Testis (tissue), 3 donors: ENCODE results near the gene SLC34A3. TPM values are rescaled to one million over a fixed set of nuclear protein-coding genes. Genes with fewer than 3 reads are reported as not detected.

ENCODE experiments used
- DNase-seq: peaks from one replicate; pipeline ENCODE4 v3.0.0-alpha.2; 2019
- H3K27ac ChIP-seq, 2 donors: fragments of 200-600 bp; sonication (generic); one replicate each; pipeline ENCODE4 v1.5.1; 2019
- H3K27me3 ChIP-seq: fragments of 200-600 bp; sonication (generic); one replicate; pipeline ENCODE4 v1.5.1; 2019
- H3K36me3 ChIP-seq: fragments of 200-600 bp; sonication (generic); one replicate; pipeline ENCODE4 v1.5.1; 2017; ENCODE audit warnings: low read depth; ENCODE audit errors: missing control alignments
- H3K4me1 ChIP-seq: fragments of 200-600 bp; sonication (generic); one replicate; pipeline ENCODE4 v1.5.1; 2019
- H3K4me3 ChIP-seq, 2 donors: fragments of 200-600 bp; sonication (generic); one replicate each; pipeline ENCODE4 v1.5.1; 2017 to 2019
- H3K9me3 ChIP-seq: fragments of 200-600 bp; sonication (generic); one replicate; pipeline ENCODE4 v1.5.1; 2017
- CTCF ChIP-seq, 3 experiments: fragments of 450-650 bp in 2 of 3; fragments of 200-600 bp in 1 of 3; sonication (generic) in 1 of 3; IDR thresholded peaks; one replicate each; pipeline ENCODE4 v1.5.1; 2016 to 2019; ENCODE audit warnings: antibody characterized with exemption in 3 of 3, mild to moderate bottlenecking in 2 of 3, moderate library complexity in 1 of 3
- POLR2A ChIP-seq: fragments of 450-650 bp; IDR thresholded peaks from one replicate; pipeline ENCODE4 v1.6.1; 2017; ENCODE audit warnings: antibody characterized with exemption, mild to moderate bottlenecking, moderate library complexity
- WGBS, 2 donors: methylation state at CpG; one replicate each; pipeline ENCODE4 v1.1.5; 2018; 5-methylcytosine and 5-hydroxymethylcytosine counted together
- intact Hi-C: fragments of 100-400 bp; cut with DNase I; formaldehyde crosslinking; loops from one replicate; pipeline ENCODE4 v1.15.1; 2023; ENCODE audit warnings: low total_unique reads
- polyA plus RNA-seq: library from polyadenylated mRNA; stranded (reverse); fragments of 350-450 nt; fragmentation: Illumina TruSeq; extraction: RNeasy Lipid Tissue Mini Kit (QIAGEN cat#74804); gene quantifications from one replicate; pipeline ENCODE4 v1.2.3, GENCODE V29; 2014; ENCODE audit warnings: low read depth, low replicate concordance; ENCODE audit not compliant: insufficient read depth
- total RNA-seq, 2 donors: library from RNA; depleted of rRNA; stranded (reverse); fragments of >200 nt; gene quantifications; one replicate each; pipeline ENCODE4 v1.2.3, GENCODE V29; 2016

Gene SLC34A3
- total and polyA plus RNA-seq, 3 donors from 2014 or later: 0.15 to 0.25 (median 0.24) TPM

GRCh38 chr9:137225699-137226331 is 4.9 kb upstream of the SLC34A3 start:
- WGBS, 2 donors: 81 to 93% methylated on average over 6 to 21 of the region's 21 CpGs
- Histone ChIP-seq H3K9me3 (no peaks in the 10 kb centered on the region), H3K4me1 (peaks cover 28% of the 10 kb centered on the region), H3K27me3 (no peaks in the 10 kb centered on the region), H3K27ac (no peak overlapping the region), H3K4me3 (no peak overlapping the region), H3K36me3 (no peaks in the 10 kb centered on the region)
- DNase-seq: no peak
- intact Hi-C loops: loop anchor here (10.0 kb wide), 1 partner anchor 111 kb away; the partner anchor contains the start of gene DPP7
- TF ChIP-seq CTCF (IDR thresholded peaks at IDR 0.05): no peak
- no peak for TF ChIP-seq POLR2A

- no peaks in the 10 kb centered on the region for H3K9me3 ChIP-seq
- H3K4me3 ChIP-seq: no peak overlapping the region
- H3K4me1 ChIP-seq: peaks cover 26% of the 10 kb centered on the region
- TF ChIP-seq POLR2A (no peak), CTCF (IDR thresholded peaks at IDR 0.05) (no peak)
- no peak overlapping the region for H3K27ac ChIP-seq
- intact Hi-C loops: loop anchor here (10.0 kb wide), 1 partner anchor 112 kb away; the partner anchor contains the start of gene DPP7
- no peaks in the 10 kb centered on the region for H3K36me3 ChIP-seq
- no peak for DNase-seq
- WGBS, 2 donors: 73 to 77% methylated on average over 10 to 18 of the region's 18 CpGs
- H3K27me3 ChIP-seq: no peaks in the 10 kb centered on the region
These were observed 4.2 kb upstream of the SLC34A3 start for GRCh38 chr9:137226338-137227053.

GRCh38 chr9:137227054-137227852 is 3.4 kb upstream of the SLC34A3 start, which contains the start of gene RNF224:
Gene RNF224 (plus strand): TSS chr9:137227502. CDS start chr9:137228336, 834 bp downstream.
- TF ChIP-seq CTCF (IDR thresholded peaks at IDR 0.05) (peak; percentile 80 to 88 (median 80)), POLR2A (no peak)
- no peak within 1 kb of the TSS for H3K27ac ChIP-seq
- H3K4me1 ChIP-seq: peaks cover 24% of the 10 kb centered on the region
- H3K36me3 ChIP-seq: no peaks in the 10 kb centered on the region
- H3K9me3 ChIP-seq: no peaks in the 10 kb centered on the region
- peak; percentile 79 for DNase-seq
- no peaks in the 10 kb centered on the region for H3K27me3 ChIP-seq
- H3K4me3 ChIP-seq: no peak within 1 kb of the TSS
- 34 to 40% methylated on average over 2 to 22 of the region's 25 CpGs for WGBS, 2 donors
- intact Hi-C loops: loop anchor here (10.0 kb wide), 1 partner anchor 112 kb away; the partner anchor contains the start of gene DPP7

DNA sequence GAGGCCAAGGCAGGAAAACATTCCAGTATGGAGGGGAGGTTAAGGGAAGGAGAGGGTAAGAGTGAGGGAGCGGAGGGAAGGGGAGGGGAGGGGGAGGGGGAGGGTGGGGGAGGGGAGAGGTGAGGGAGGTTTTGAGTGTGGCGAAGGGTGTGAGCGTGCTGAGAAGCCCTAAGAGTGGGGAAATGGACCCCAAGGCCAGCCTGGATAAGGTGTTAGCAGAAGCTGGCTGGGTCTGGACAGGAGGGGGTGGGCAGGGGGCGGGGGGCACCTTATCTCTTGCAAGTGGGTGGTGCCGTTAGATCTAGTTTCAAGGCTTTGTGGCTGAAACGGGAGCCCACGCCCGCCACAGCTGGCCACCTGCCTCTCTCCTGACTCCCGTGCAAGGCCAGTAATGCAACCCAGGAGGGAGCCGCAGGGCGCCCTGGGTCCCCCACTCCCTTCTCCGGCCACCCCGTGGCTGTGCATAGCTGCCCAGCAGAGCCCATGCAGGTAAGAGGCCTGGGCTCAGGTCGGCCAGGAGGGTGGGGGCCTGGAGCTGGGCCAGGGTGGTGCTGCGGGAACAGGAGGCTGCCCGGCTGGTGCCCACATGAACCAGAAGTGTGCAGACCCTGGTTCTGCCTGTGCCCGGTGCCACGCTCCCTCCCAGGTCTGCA is 2.7 kb upstream of the SLC34A3 start:
- intact Hi-C loops: loop anchor here (10.0 kb wide), 1 partner anchor 113 kb away; the partner anchor contains the start of gene DPP7
- Histone ChIP-seq H3K27ac (no peak overlapping the region), H3K4me3 (no peak overlapping the region), H3K27me3 (no peaks in the 10 kb centered on the region), H3K4me1 (peaks cover 17% of the 10 kb centered on the region), H3K36me3 (no peaks in the 10 kb centered on the region), H3K9me3 (no peaks in the 10 kb centered on the region)
- TF ChIP-seq POLR2A: no peak
- no peak for TF ChIP-seq CTCF (IDR thresholded peaks at IDR 0.05)
- 29 to 35% methylated on average over 8 to 17 of the region's 18 CpGs for WGBS, 2 donors
- no peak for DNase-seq
